Measurements from ENCODE around the gene CSDE1. TPM values are rescaled to one million over a fixed set of nuclear protein-coding genes. Genes with fewer than 3 reads are reported as not detected.

CSDE1 gene
- total and polyA plus RNA-seq, 9 donors = 225 to 752 (median 558) TPM

GRCh38 chr1:114715952-114716303 lies 41.9 kb downstream of the CSDE1 start:
- H3K4me3 ChIP-seq = peak overlapping the region; percentile 63
- intact Hi-C loops (cut with DNase I) = loop anchor here in 1 of 4 donors (2.0 to 10.0 kb wide), 2 partner anchors 41 to 371 kb away; partner anchors contain the start of gene CSDE1

DNA sequence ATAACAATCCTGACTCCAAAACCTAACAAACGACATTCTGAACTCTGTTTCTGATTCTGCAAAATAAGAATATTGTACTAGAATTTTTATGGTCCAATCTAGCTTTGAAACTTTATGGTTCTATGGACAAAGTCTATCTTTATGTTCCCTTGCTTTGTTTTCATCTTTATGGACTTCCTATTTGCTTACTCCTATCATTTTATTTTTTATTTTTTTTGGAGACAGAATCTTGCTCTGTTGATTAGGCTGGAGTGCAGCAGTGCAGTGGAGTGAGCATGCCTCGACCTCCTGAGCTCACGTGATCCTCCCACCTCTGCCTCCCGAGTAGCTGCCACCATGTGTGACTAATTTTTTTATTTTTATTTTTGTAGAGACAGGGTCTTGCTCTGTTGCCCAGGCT lies 44.8 kb downstream of the CSDE1 start:
- no peaks in the 10 kb centered on the region for H3K36me3 ChIP-seq
- no peak overlapping the region for H3K27ac ChIP-seq
- H3K4me1 ChIP-seq (ENCODE audit: insufficient read depth) = peaks cover 2% of the 10 kb centered on the region
- TF ChIP-seq POLR2A (IDR thresholded peaks at IDR 0.05) (no peak), EP300 (IDR thresholded peaks at IDR 0.05) (no peak)
- TF ChIP-seq, protein P1, sequence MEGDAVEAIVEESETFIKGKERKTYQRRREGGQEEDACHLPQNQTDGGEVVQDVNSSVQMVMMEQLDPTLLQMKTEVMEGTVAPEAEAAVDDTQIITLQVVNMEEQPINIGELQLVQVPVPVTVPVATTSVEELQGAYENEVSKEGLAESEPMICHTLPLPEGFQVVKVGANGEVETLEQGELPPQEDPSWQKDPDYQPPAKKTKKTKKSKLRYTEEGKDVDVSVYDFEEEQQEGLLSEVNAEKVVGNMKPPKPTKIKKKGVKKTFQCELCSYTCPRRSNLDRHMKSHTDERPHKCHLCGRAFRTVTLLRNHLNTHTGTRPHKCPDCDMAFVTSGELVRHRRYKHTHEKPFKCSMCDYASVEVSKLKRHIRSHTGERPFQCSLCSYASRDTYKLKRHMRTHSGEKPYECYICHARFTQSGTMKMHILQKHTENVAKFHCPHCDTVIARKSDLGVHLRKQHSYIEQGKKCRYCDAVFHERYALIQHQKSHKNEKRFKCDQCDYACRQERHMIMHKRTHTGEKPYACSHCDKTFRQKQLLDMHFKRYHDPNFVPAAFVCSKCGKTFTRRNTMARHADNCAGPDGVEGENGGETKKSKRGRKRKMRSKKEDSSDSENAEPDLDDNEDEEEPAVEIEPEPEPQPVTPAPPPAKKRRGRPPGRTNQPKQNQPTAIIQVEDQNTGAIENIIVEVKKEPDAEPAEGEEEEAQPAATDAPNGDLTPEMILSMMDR (IDR thresholded peaks at IDR 0.05) = no peak
- DNase-seq = no peak
- WGBS, 3 donors = 19 to 31% (median 21%) methylated on average over 4 of the region's 4 CpGs
- no peaks in the 10 kb centered on the region for H3K27me3 ChIP-seq
- intact Hi-C loops (cut with DNase I) = loop anchor here in 1 of 4 donors (10.0 kb wide), 1 partner anchor 368 kb away; no protein-coding TSS in a partner anchor
- no peak overlapping the region for H3K4me3 ChIP-seq
- no peaks in the 10 kb centered on the region for H3K9me3 ChIP-seq

More at GRCh38 chr1:114715952-114716303, 41.9 kb downstream of the CSDE1 start:
- Histone ChIP-seq H3K27me3 (no peaks in the 10 kb centered on the region), H3K27ac (peak overlapping the region in 1 of 2 donors; percentile 44), H3K9me3 (no peaks in the 10 kb centered on the region), H3K4me1 (ENCODE audit: insufficient read depth) (peaks cover 2% of the 10 kb centered on the region), H3K36me3 (no peaks in the 10 kb centered on the region)
- no peak for DNase-seq
- TF ChIP-seq EP300 (IDR thresholded peaks at IDR 0.05) (no peak), POLR2A (IDR thresholded peaks at IDR 0.05) (no peak)
- TF ChIP-seq, protein P1 (IDR thresholded peaks at IDR 0.05) = no peak
- 21 to 25% (median 22%) methylated on average over 4 of the region's 4 CpGs for WGBS, 3 donors

- no peaks in the 10 kb centered on the region for H3K9me3 ChIP-seq
- no peak overlapping the region for H3K4me3 ChIP-seq
- no peak overlapping the region for H3K27ac ChIP-seq
- H3K36me3 ChIP-seq = no peaks in the 10 kb centered on the region
- 94 to 97% (median 95%) methylated on average over 3 of the region's 3 CpGs for WGBS, 3 donors
- no peak for DNase-seq
- TF ChIP-seq, protein P1 (IDR thresholded peaks at IDR 0.05) = no peak
- TF ChIP-seq POLR2A (IDR thresholded peaks at IDR 0.05) = no peak
- no peak for TF ChIP-seq EP300 (IDR thresholded peaks at IDR 0.05)
- H3K27me3 ChIP-seq = no peaks in the 10 kb centered on the region
- intact Hi-C loops (cut with DNase I) = loop anchor here in 1 of 4 donors (10.0 kb wide), 1 partner anchor 366 kb away; no protein-coding TSS in a partner anchor
- no peaks in the 10 kb centered on the region for H3K4me1 ChIP-seq (ENCODE audit: insufficient read depth)
Measured at GRCh38 chr1:114710360-114710759, 47.4 kb downstream of the CSDE1 start.

- no peaks in the 10 kb centered on the region for H3K4me1 ChIP-seq (ENCODE audit: insufficient read depth)
- H3K27me3 ChIP-seq = no peaks in the 10 kb centered on the region
- H3K9me3 ChIP-seq = no peaks in the 10 kb centered on the region
- TF ChIP-seq, protein P1 (IDR thresholded peaks at IDR 0.05) = no peak
- TF ChIP-seq EP300 (IDR thresholded peaks at IDR 0.05) = no peak
- no peak for TF ChIP-seq POLR2A (IDR thresholded peaks at IDR 0.05)
- 79 to 88% (median 85%) methylated on average over 2 of the region's 2 CpGs for WGBS, 3 donors
- intact Hi-C loops (cut with DNase I) = no loop called here
- no peaks in the 10 kb centered on the region for H3K36me3 ChIP-seq
- no peak for DNase-seq
- H3K27ac ChIP-seq = no peak overlapping the region
- H3K4me3 ChIP-seq = no peak overlapping the region
Measured at GRCh38 chr1:114707604-114708003, 50.2 kb downstream of the CSDE1 start.
